ENCODE data around the gene DEK. TPM values are rescaled to one million over a fixed set of nuclear protein-coding genes. Genes with fewer than 3 reads are reported as not detected.

DEK gene
- total and polyA plus RNA-seq, 2 donors = 82.0 to 205 TPM

- no peak for DNase-seq (ENCODE audit: extremely low spot score)
- H3K36me3 ChIP-seq (ENCODE audit: insufficient read depth) = no peaks in the 10 kb centered on the region
- no peak overlapping the region for H3K27ac ChIP-seq (ENCODE audit: low read depth)
- H3K4me1 ChIP-seq (ENCODE audit: insufficient read depth) = peaks cover 1% of the 10 kb centered on the region
- WGBS = 67% methylated on average over 4 of the region's 4 CpGs
- H3K4me3 ChIP-seq (ENCODE audit: low read depth, low read length) = no peak overlapping the region
Observed at GRCh38 chr6:18260448-18261106, 3.8 kb downstream of the DEK start.

- H3K4me1 ChIP-seq (ENCODE audit: insufficient read depth) = peaks cover 1% of the 10 kb centered on the region
- no peaks in the 10 kb centered on the region for H3K36me3 ChIP-seq (ENCODE audit: insufficient read depth)
- H3K4me3 ChIP-seq (ENCODE audit: low read depth, low read length) = no peak overlapping the region
- no peak for DNase-seq (ENCODE audit: extremely low spot score)
- H3K27ac ChIP-seq (ENCODE audit: low read depth) = no peak overlapping the region
- 91% methylated on average over 4 of the region's 4 CpGs for WGBS
Observed at GRCh38 chr6:18259675-18260447, 4.5 kb downstream of the DEK start.

- H3K27ac ChIP-seq (ENCODE audit: low read depth) = no peak overlapping the region
- H3K36me3 ChIP-seq (ENCODE audit: insufficient read depth) = no peaks in the 10 kb centered on the region
- WGBS = 78% methylated on average over 6 of the region's 6 CpGs
- H3K4me3 ChIP-seq (ENCODE audit: low read depth, low read length) = no peak overlapping the region
- H3K4me1 ChIP-seq (ENCODE audit: insufficient read depth) = no peaks in the 10 kb centered on the region
- no peak for DNase-seq (ENCODE audit: extremely low spot score)
Observed at GRCh38 chr6:18254793-18255192, 9.5 kb downstream of the DEK start.

- Histone ChIP-seq H3K4me3 (ENCODE audit: low read depth, low read length) (no peak overlapping the region), H3K4me1 (ENCODE audit: insufficient read depth) (no peaks in the 10 kb centered on the region), H3K27ac (ENCODE audit: low read depth) (no peak overlapping the region), H3K36me3 (ENCODE audit: insufficient read depth) (no peaks in the 10 kb centered on the region)
- WGBS = 84% methylated on average over 5 of the region's 5 CpGs
- DNase-seq (ENCODE audit: extremely low spot score) = no peak
Observed at GRCh38 chr6:18253635-18254034, 10.7 kb downstream of the DEK start.

- no peaks in the 10 kb centered on the region for H3K4me1 ChIP-seq (ENCODE audit: insufficient read depth)
- 92% methylated on average over 4 of the region's 4 CpGs for WGBS
- no peaks in the 10 kb centered on the region for H3K36me3 ChIP-seq (ENCODE audit: insufficient read depth)
- H3K4me3 ChIP-seq (ENCODE audit: low read depth, low read length) = no peak overlapping the region
- DNase-seq (ENCODE audit: extremely low spot score) = no peak
- no peak overlapping the region for H3K27ac ChIP-seq (ENCODE audit: low read depth)
Observed at GRCh38 chr6:18249271-18249670, 15.1 kb downstream of the DEK start.

- no peaks in the 10 kb centered on the region for H3K4me1 ChIP-seq (ENCODE audit: insufficient read depth)
- H3K36me3 ChIP-seq (ENCODE audit: insufficient read depth) = no peaks in the 10 kb centered on the region
- no peak for DNase-seq (ENCODE audit: extremely low spot score)
- H3K27ac ChIP-seq (ENCODE audit: low read depth) = no peak overlapping the region
- WGBS = 93% methylated on average over 2 of the region's 2 CpGs
- no peak overlapping the region for H3K4me3 ChIP-seq (ENCODE audit: low read depth, low read length)
Observed at GRCh38 chr6:18248698-18249097, 15.6 kb downstream of the DEK start.

- H3K27ac ChIP-seq (ENCODE audit: low read depth) = no peak overlapping the region
- no peaks in the 10 kb centered on the region for H3K4me1 ChIP-seq (ENCODE audit: insufficient read depth)
- DNase-seq (ENCODE audit: extremely low spot score) = no peak
- H3K36me3 ChIP-seq (ENCODE audit: insufficient read depth) = no peaks in the 10 kb centered on the region
- H3K4me3 ChIP-seq (ENCODE audit: low read depth, low read length) = no peak overlapping the region
Observed at GRCh38 chr6:18247002-18247401, 17.3 kb downstream of the DEK start.

- no peak overlapping the region for H3K27ac ChIP-seq (ENCODE audit: low read depth)
- H3K4me1 ChIP-seq (ENCODE audit: insufficient read depth) = no peaks in the 10 kb centered on the region
- H3K4me3 ChIP-seq (ENCODE audit: low read depth, low read length) = no peak overlapping the region
- no peak for DNase-seq (ENCODE audit: extremely low spot score)
- no peaks in the 10 kb centered on the region for H3K36me3 ChIP-seq (ENCODE audit: insufficient read depth)
Observed at GRCh38 chr6:18246205-18246604, 18.1 kb downstream of the DEK start.

- no peaks in the 10 kb centered on the region for H3K36me3 ChIP-seq (ENCODE audit: insufficient read depth)
- 76% methylated on average over 7 of the region's 7 CpGs for WGBS
- H3K4me1 ChIP-seq (ENCODE audit: insufficient read depth) = no peaks in the 10 kb centered on the region
- no peak overlapping the region for H3K4me3 ChIP-seq (ENCODE audit: low read depth, low read length)
- no peak overlapping the region for H3K27ac ChIP-seq (ENCODE audit: low read depth)
- no peak for DNase-seq (ENCODE audit: extremely low spot score)
Observed at GRCh38 chr6:18245642-18246041, 18.7 kb downstream of the DEK start.

- Histone ChIP-seq H3K27ac (ENCODE audit: low read depth) (no peak overlapping the region), H3K36me3 (ENCODE audit: insufficient read depth) (no peaks in the 10 kb centered on the region), H3K4me1 (ENCODE audit: insufficient read depth) (no peaks in the 10 kb centered on the region), H3K4me3 (ENCODE audit: low read depth, low read length) (no peak overlapping the region)
- DNase-seq (ENCODE audit: extremely low spot score) = no peak
- 69% methylated on average over 1 of the region's 1 CpG for WGBS
Observed at GRCh38 chr6:18245079-18245478, 19.3 kb downstream of the DEK start.

- DNase-seq (ENCODE audit: extremely low spot score) = no peak
- Histone ChIP-seq H3K36me3 (ENCODE audit: insufficient read depth) (no peaks in the 10 kb centered on the region), H3K4me1 (ENCODE audit: insufficient read depth) (no peaks in the 10 kb centered on the region), H3K4me3 (ENCODE audit: low read depth, low read length) (no peak overlapping the region), H3K27ac (ENCODE audit: low read depth) (no peak overlapping the region)
- 89% methylated on average over 2 of the region's 2 CpGs for WGBS
Observed at GRCh38 chr6:18244251-18244650, 20.1 kb downstream of the DEK start.

- Histone ChIP-seq H3K27ac (ENCODE audit: low read depth) (no peak overlapping the region), H3K36me3 (ENCODE audit: insufficient read depth) (no peaks in the 10 kb centered on the region), H3K4me3 (ENCODE audit: low read depth, low read length) (no peak overlapping the region), H3K4me1 (ENCODE audit: insufficient read depth) (no peaks in the 10 kb centered on the region)
- no peak for DNase-seq (ENCODE audit: extremely low spot score)
- WGBS = 87% methylated on average over 3 of the region's 3 CpGs
Observed at GRCh38 chr6:18243302-18243893, 20.9 kb downstream of the DEK start.

GRCh38 chr6:18242062-18242851 is 22.1 kb downstream of the DEK start:
- Histone ChIP-seq H3K4me3 (ENCODE audit: low read depth, low read length) (no peak overlapping the region), H3K27ac (ENCODE audit: low read depth) (no peak overlapping the region), H3K36me3 (ENCODE audit: insufficient read depth) (no peaks in the 10 kb centered on the region), H3K4me1 (ENCODE audit: insufficient read depth) (no peaks in the 10 kb centered on the region)
- WGBS = 82% methylated on average over 11 of the region's 11 CpGs
- DNase-seq (ENCODE audit: extremely low spot score) = no peak

Data from urinary bladder (tissue), 4 donors.